Effector CD4-positive, alpha-beta T cell (primary cell): ENCODE measurements around the gene RBMS3.
"Not testable (repeated sequence)": the region's sequence is repeated elsewhere in the genome, so short reads cannot be mapped to it uniquely, and the experiment has no call there.

Source experiments
- DNase-seq: peaks from one replicate; pipeline ENCODE4 v3.0.0-alpha.2; 2020

RBMS3 gene

DNA sequence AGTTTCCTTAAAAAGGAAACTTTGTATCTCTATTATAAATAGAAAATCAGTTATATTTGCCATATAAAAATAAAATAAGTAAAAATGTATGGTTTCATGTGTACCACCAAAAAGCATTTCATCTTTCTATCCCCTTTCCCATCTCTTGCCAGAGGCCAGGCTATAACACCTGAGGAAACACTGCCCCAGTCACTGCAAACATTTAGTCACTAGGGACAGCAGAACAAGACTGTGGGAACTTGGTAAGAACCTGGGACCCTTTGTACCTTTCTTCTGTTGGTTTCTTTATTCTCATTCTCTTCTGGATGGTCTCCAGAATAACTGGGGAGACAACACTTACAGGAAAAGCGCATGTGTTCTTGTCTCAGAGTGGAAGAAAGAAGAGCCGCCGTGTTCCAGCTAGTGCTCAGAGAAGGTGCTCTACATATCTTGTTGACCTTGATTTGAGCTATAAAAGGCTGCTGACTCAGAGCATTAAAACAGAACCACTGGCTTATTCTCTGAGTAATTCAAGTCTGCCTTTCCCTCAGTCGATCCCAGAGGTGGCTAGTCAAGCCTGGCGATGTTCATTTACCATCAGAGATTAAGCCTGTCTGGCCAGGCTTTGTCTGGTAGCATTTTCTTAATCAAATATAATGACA is 361.6 kb downstream of the RBMS3 start:
- DNase-seq: no peak

DNA sequence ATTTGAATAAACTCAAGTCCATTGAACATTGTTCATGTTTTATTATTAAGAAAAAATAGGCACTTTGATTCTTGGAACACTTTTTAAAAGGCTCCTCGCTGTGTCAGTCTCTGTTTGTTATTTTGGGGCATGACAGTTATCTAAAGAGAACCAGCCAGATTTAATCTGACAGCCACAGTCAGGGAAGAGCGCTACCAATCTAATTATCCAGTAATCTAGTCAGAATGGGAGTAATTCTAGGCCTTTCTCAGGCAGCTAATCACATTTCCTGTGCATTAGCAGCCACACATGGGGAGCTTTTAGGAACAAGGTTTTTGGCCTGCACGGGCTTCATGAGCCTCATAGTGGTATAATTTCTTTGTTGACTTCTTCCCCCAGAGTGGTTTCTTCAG is 362.2 kb downstream of the RBMS3 start:
- no peak for DNase-seq

DNA sequence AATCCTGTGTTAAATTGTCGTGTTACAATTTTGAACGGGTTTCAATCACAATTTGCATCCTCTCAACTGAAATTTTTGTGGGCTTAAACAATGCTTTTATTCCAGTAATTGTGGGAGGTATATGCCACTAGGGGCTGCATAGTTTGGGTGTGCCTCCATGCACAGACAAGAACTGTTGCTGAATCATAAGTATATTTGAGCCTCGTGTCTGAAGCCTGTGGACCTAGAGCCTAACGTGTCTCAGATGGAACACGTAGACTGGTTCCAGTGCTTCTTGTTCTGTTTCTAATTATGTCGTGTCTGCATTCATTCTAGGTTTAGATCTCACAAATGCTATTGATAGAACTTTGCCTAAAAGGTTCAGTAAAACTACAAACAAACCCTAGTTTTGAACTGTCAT is 363.4 kb downstream of the RBMS3 start:
- DNase-seq: no peak

DNA sequence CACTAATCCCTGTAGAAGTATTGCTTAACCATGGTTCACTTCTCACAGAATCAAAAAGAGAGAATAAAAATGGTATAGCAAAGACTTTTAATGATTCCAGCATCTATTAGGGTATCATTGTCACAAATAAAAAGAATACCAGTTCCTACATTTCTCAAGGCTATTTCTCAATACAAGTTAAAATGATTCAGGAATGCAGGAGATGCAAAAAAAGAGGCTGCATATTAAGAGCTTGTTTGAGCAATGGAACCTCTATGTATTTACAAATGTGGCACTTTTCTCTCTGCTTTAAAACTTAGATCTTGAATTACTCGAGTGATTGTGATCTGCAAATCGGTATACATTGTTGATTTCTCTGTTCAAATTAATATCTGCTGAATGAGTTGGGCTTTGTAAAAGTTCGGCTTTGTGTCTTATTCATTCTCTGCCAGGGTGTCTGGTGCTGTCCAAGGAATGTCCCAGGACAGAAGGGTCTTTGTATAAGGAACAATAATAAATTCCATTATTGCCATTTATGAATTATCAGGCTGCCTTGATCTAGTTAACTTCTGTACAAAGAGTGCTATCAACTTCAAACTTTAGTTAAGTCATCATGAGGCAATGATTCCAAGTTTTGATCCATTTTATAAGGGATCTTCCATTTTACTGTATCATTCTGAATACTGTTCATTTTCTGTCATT is 364.2 kb downstream of the RBMS3 start:
- DNase-seq: no peak

- no peak for DNase-seq
Measured at GRCh38 chr3:29646043-29646442, 365.2 kb downstream of the RBMS3 start.

DNA sequence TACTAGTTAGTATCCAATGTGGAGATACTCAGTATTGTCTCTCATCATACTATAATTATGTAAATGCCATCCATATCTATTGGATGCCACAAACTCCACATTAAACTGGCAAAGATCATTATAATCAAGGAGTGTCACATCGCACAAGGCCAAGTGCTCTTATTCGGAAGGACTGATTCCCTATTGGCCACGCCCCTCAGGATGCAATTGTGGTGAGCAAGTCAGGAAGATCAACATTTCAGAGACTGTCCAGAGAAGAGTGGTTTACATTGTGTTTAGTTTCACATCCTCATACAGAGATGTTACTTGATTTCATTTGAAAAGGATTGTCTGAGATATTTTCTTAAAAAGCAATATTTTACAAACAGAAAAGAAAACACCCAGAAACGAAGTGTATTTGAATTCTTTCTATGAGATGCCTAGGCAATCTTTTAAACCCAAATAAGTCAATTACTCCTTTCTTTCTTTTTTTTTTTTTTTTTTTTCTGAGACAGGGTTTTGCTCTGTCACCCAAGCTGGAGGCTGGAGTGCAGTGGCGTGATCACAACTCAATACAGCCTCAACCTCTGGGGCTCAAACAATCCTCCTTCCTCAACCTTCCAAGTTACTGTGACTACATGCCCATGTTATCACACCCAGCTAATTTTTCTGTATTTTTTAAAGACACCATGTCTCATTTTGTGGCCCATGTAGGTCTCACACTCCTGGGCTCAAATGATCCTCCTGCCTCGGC is 369.1 kb downstream of the RBMS3 start:
- no peak for DNase-seq

GRCh38 chr3:29653680-29654079 is 372.8 kb downstream of the RBMS3 start:
- DNase-seq: no peak

- DNase-seq: no peak
Measured at GRCh38 chr3:29655015-29655747, 374.3 kb downstream of the RBMS3 start.

DNA sequence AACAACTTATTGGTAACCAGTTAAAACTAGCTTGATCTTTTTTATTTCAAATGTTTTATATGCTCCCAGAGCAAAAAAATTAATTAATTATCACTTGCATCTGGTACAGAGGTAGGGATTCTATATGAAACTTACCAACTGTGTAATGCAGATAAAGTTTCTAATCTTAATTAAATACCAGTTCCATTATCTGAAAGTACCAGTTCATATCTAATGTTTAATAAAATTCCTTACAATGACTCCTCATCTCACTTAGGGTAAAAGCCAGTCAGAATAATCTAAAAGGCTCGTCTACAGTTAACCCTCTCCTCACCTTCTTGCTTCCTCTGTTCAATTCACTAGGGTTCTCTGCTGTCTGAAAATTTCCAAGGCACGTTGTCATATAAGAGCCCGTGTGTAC is 384.8 kb downstream of the RBMS3 start:
- no peak for DNase-seq

DNA sequence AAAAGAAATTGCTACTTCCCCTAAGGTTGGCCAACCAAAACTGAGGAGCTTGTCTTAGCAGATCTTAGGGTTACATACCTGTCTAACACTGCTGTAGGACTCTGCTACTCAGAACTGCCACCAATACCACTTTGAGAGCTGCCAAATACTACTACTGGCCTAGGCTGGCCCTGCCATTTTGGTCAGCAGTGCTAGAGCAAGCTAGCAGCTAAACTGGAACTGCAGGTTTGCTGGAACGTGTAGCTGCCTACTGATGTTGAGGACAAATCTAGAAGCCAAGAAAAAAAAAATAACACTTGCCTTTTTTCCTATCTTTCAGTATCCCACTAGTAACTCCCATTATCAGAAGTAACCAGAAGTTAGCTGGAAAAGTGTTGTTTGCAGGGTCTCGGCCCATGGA is 387.4 kb downstream of the RBMS3 start:
- DNase-seq: no peak

DNA sequence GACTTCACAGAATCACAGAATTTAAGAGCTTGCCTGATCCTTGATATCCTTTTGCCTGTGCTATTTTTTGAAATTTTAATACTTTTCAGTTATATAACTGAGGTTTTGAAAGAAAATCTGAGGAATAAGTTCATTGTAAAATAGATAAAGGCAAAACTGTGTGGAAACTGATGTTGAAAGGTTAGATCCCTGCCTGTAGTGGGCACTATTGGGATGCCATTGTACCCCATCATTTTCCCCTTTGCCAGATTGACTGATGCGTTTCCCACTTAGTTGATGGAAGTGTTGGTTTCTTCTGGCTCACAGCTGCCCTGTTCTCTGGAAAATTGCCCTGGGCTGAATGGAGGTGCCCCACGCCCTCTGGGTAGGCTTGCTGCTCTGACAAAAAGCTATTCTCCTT is 387.9 kb downstream of the RBMS3 start:
- DNase-seq: no peak

DNA sequence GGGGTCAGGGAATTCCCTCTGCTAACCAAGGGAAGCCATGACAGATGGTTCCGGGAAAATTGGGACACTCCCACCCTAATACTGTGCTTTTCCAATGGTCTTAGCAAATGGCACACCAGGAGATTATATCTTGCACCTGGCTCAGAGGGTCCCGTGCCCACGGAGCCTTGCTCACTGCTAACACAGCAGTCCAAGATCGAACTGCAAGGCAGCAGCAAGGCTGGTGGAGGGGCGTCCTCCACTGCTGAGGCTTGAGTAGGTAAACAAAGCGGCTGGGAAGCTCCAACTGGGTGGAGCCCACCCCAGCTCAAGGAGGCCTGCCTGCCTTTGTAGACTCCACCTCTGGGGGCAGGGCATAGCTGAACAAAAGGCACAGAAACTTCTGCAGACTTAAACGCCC is 389.6 kb downstream of the RBMS3 start:
- DNase-seq: not testable (repeated sequence)

GRCh38 chr3:29677421-29677820 is 396.6 kb downstream of the RBMS3 start:
- no peak for DNase-seq

DNA sequence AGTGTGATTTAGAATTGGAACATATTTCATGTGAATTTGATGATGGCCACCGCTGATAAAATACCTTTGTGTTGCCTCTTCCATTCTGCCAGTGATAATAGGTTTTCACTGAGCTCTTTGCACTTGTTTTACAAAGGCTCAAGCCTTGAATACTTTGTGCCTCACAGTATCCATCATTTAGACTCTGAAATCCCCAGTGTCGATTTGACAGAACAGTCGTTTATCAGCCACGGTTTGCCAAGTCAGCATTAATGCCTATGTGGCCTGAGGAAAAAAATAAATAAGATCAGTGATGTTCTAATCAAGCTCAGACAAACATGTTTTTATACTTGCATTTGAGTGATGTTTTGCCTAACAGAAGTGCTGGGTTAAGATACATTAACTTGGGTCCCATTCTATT is 399.1 kb downstream of the RBMS3 start:
- DNase-seq: no peak

DNA sequence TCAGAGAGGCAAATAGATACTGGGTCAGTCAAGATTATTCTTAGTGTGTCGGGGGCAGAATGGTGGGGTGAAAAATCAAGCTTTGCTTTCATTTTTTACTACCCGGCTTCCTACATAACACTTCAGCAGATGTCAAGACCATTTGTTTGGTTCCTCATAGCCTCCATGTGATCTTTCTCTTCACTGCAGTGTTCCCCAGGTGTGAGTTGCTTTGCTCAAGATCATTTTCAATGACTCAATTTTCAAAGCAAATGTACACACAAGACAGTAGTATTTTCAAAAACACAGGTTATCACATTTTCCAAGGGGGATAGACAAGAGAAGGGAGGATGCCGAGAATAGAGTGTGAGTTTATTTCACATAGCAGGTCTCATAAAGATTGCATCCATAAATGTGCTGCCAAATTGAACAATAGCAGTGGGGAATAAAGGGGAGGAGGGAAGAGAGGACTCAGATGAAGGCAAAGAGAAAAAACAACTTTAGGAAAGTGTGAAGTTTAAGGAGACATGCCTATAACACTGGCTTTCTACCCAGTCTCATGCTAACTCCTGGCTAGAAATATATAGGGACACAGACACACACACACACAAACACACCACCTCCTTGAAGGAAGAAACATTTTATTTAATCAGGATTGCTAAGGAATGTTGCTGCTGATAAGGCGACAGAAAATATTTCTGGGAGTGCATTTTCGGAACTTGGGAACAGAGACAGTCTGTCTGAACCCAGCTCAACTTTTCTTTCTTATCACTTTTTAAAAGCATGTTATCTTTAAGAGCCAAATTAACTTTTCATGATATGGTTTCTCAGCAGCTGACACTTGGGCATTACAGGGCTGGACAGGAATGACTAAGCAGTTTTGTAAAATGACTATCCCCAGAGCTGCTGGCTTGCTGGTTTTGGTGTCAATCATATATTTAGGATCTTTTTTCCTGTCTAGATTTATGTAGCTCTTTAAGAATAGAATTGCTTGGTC is 402.4 kb downstream of the RBMS3 start:
- no peak for DNase-seq

- DNase-seq: no peak
Measured at GRCh38 chr3:29686889-29687592, 406.2 kb downstream of the RBMS3 start.

DNA sequence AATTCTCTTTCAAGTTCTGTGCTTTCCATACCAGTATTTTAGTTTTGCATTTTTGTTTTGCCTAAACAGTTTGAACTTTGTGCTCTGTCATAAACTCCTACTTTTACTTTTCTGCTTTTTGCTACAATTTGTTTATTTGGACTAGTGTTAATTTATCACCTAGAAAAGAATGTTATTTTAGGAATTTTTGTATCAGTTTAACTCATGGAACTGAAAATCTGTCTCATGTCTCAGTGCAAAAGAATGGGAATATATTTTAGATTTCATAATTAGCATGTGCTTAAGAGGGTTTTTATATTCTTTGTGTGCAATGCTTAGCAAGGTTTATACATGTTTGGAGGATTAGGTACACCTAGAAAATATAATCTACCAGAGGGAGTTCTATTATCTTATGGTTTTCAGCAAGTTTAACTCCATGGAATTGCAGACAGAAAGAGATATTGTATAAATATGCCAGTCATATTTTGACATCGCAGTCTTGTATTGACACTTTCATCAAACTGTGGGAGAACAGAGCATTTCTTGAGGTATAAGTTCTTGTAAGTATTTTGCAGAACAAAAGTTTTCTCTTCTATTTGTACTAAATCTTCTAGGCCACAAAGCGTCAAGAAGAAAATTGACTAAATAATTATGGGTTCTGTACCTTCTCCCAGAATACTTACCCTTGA is 409.9 kb downstream of the RBMS3 start:
- no peak for DNase-seq

GRCh38 chr3:29693863-29694262 is 413.0 kb downstream of the RBMS3 start:
- no peak for DNase-seq

- no peak for DNase-seq
Measured at GRCh38 chr3:29694331-29694730, 413.5 kb downstream of the RBMS3 start.

- DNase-seq: no peak
Measured at GRCh38 chr3:29694783-29695182, 413.9 kb downstream of the RBMS3 start.

- no peak for DNase-seq
Measured at GRCh38 chr3:29695201-29695600, 414.3 kb downstream of the RBMS3 start.
